ENCODE measurements around the gene FAM167B.

- TF ChIP-seq, protein P1, sequence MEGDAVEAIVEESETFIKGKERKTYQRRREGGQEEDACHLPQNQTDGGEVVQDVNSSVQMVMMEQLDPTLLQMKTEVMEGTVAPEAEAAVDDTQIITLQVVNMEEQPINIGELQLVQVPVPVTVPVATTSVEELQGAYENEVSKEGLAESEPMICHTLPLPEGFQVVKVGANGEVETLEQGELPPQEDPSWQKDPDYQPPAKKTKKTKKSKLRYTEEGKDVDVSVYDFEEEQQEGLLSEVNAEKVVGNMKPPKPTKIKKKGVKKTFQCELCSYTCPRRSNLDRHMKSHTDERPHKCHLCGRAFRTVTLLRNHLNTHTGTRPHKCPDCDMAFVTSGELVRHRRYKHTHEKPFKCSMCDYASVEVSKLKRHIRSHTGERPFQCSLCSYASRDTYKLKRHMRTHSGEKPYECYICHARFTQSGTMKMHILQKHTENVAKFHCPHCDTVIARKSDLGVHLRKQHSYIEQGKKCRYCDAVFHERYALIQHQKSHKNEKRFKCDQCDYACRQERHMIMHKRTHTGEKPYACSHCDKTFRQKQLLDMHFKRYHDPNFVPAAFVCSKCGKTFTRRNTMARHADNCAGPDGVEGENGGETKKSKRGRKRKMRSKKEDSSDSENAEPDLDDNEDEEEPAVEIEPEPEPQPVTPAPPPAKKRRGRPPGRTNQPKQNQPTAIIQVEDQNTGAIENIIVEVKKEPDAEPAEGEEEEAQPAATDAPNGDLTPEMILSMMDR (optimal IDR thresholded peaks at IDR 0.05 in 1 of 3, IDR thresholded peaks at IDR 0.05 in 1 of 3, conservative IDR thresholded peaks at IDR 0.05 in 1 of 3; ENCODE audit: extremely low read depth in 1 of 3, insufficient read depth in 2 of 3, low read length in 3 of 3), result no peak
- no peak for TF ChIP-seq EZH2 (IDR thresholded peaks at IDR 0.05; ENCODE audit: low read length)
Measured at GRCh38 chr1:32198237-32199042, 48.6 kb upstream of the FAM167B start.
